22Rv1 (cell line): Measurements from ENCODE around the gene RHOG.

ENCODE experiments used
- CTCF ChIP-seq: fragments of 450-650 bp; IDR thresholded peaks from 2 replicates; pipeline ENCODE4 v1.5.1; 2017; ENCODE audit warnings: mild to moderate bottlenecking
- ZFX ChIP-seq: fragments of 450-650 bp; IDR thresholded peaks from 2 replicates; pipeline ENCODE4 v1.6.1; 2017; ENCODE audit warnings: antibody characterized with exemption, borderline replicate concordance

- TF ChIP-seq CTCF (no peak), ZFX (no peak)
Measured at GRCh38 chr11:3853545-3853842, 12.7 kb upstream of the RHOG start.
